HepG2 (cell line): ENCODE results near the gene MPP7.

Source experiments
- EZH2 ChIP-seq: conservative IDR thresholded peaks from 2 replicates; pipeline ENCODE4 v1.6.1; 2012; ENCODE audit warnings: mild to moderate bottlenecking, low read depth, low read length, moderate library complexity
- LBX2 ChIP-seq: sonication (generic); formaldehyde crosslinking; IDR thresholded peaks from 2 replicates; pipeline ENCODE4 v1.5.0; 2020; ENCODE audit warnings: missing genetic modification reagents, mild to moderate bottlenecking, borderline replicate concordance
- MAX ChIP-seq: IDR thresholded peaks from 2 replicates; pipeline ENCODE4 v1.6.1; 2012; ENCODE audit warnings: inconsistent platforms
- MTF1 ChIP-seq: sonication (generic); formaldehyde crosslinking; IDR thresholded peaks from 2 replicates; pipeline ENCODE4 v1.5.0; 2020; ENCODE audit warnings: missing genetic modification reagents
- SETDB1 ChIP-seq: sonication (generic); formaldehyde crosslinking; IDR thresholded peaks from 2 replicates; pipeline ENCODE4 v1.5.1; 2020; ENCODE audit warnings: missing genetic modification reagents, mild to moderate bottlenecking, borderline replicate concordance

GRCh38 chr10:28263136-28263857, 39.6 kb downstream of the MPP7 start:
- no peak for TF ChIP-seq MTF1 (CRISPR knock-in tag)
- TF ChIP-seq EZH2: no peak
- no peak for TF ChIP-seq SETDB1
- no peak for TF ChIP-seq MAX
- TF ChIP-seq LBX2 (CRISPR knock-in tag): no peak
